Brain microvascular endothelial cell (primary cell): Measurements from ENCODE around the gene TEKT5.

Experiments used
- DNase-seq: peaks from one replicate; pipeline ENCODE4 v3.0.0-alpha.2; 2020
- H3K27ac ChIP-seq: fragments of 250-450 bp; sonication (Bioruptor Pico); 2 replicates; pipeline ENCODE4 v1.5.1; 2020; ENCODE audit warnings: mild to moderate bottlenecking, moderate library complexity
- H3K27me3 ChIP-seq: fragments of 250-450 bp; sonication (Bioruptor Pico); replicated peaks from 2 replicates; pipeline ENCODE4 v1.5.1; 2020; ENCODE audit warnings: mild to moderate bottlenecking
- H3K36me3 ChIP-seq: fragments of 250-450 bp; sonication (Bioruptor Pico); replicated peaks from 2 replicates; pipeline ENCODE4 v1.5.1; 2020; ENCODE audit warnings: mild to moderate bottlenecking
- H3K4me3 ChIP-seq: 2 replicates; pipeline ENCODE4 v1.5.1; 2011; ENCODE audit warnings: low read depth, mild to moderate bottlenecking, control low read depth, low read length, moderate library complexity
- in situ Hi-C: cut with HindIII; loops from 2 replicates; pipeline ENCODE4 v1.10.0; 2017; ENCODE audit warnings: low sequenced_read_pairs, low pct_ligation_motif_present
- TF ChIP-seq, protein P1 (sequence below): IDR thresholded peaks from 2 replicates; pipeline ENCODE4 v1.5.1; 2011; ENCODE audit warnings: low read depth, mild to moderate bottlenecking, moderate library complexity, low read length, control low read depth, inconsistent platforms; ENCODE audit errors: missing control alignments

Gene TEKT5

DNA sequence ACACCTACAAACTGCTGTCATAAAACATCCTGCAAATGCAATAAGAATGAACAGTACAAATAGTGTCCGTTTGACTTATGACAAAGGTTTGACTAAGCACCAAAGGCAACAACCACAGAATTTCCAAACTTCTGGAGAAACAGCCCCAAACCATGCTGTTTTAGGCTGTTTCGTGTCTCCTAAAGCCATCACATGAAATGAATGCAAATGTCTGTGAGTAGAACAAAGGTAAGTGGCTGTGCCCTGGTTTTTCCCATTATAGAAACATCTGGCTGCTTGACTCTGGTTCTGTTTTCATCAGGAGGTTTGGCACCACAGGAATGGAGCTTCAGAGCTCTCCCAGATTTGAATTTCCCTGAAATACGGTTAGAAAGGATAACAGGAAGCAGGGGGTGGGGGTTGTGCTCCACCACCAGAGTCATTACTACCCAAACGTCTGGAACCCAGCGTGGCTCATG, 109.7 kb downstream of the TEKT5 start:
- peak; percentile 4 for DNase-seq
- in situ Hi-C loops = no loop called here
- Histone ChIP-seq H3K27ac (no peak overlapping the region), H3K36me3 (no peaks in the 10 kb centered on the region), H3K4me3 (no peak overlapping the region), H3K27me3 (no peaks in the 10 kb centered on the region)
- TF ChIP-seq, protein P1, sequence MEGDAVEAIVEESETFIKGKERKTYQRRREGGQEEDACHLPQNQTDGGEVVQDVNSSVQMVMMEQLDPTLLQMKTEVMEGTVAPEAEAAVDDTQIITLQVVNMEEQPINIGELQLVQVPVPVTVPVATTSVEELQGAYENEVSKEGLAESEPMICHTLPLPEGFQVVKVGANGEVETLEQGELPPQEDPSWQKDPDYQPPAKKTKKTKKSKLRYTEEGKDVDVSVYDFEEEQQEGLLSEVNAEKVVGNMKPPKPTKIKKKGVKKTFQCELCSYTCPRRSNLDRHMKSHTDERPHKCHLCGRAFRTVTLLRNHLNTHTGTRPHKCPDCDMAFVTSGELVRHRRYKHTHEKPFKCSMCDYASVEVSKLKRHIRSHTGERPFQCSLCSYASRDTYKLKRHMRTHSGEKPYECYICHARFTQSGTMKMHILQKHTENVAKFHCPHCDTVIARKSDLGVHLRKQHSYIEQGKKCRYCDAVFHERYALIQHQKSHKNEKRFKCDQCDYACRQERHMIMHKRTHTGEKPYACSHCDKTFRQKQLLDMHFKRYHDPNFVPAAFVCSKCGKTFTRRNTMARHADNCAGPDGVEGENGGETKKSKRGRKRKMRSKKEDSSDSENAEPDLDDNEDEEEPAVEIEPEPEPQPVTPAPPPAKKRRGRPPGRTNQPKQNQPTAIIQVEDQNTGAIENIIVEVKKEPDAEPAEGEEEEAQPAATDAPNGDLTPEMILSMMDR = no peak

DNA sequence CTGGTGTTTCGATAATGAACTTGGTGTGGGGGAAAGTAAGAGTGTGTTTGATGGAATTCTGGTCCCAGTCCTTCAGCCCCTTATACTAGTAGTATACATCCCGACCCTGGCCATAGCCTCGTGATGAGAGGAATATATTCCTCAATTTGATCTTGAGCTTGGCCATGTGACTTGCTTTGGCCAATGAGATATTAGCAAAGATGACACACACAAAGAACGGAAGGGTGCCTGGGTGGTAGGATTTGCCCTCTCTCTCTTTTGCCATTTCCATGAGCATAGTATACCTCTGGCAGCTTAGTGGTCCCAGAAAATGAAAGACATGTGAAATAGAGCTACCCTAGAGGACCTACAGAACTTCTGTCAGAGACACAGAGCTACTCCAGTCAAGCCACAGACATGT, 111.5 kb downstream of the TEKT5 start:
- TF ChIP-seq, protein P1 = no peak
- no peak for DNase-seq
- in situ Hi-C loops = no loop called here

DNA sequence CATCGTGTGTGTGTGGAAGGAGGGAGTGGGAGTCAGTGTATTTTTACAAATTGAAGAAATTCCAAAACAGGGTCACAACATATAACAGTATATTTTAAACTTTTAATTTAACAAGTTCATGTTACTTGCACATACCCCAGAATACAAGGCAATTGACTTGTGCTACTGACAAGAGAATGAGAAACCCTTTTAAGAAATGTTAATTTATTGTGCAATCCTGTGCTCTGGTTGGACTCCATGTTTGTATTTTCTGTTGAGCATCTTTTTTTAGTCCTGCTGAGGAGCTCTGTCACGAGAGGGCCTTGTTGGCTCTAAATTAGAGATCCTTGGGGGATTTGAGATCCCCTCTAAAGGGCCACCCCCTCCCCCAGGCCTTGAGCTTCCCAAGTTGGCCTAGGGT, 113.2 kb downstream of the TEKT5 start:
- Histone ChIP-seq H3K4me3 (no peak overlapping the region), H3K27ac (no peak overlapping the region), H3K36me3 (no peaks in the 10 kb centered on the region), H3K27me3 (no peaks in the 10 kb centered on the region)
- TF ChIP-seq, protein P1 = no peak
- in situ Hi-C loops = no loop called here
- DNase-seq = no peak

More for the DNA sequence above, 111.5 kb downstream of the TEKT5 start:
- Histone ChIP-seq H3K36me3 (no peaks in the 10 kb centered on the region), H3K27ac (no peak overlapping the region), H3K4me3 (no peak overlapping the region), H3K27me3 (no peaks in the 10 kb centered on the region)

DNA sequence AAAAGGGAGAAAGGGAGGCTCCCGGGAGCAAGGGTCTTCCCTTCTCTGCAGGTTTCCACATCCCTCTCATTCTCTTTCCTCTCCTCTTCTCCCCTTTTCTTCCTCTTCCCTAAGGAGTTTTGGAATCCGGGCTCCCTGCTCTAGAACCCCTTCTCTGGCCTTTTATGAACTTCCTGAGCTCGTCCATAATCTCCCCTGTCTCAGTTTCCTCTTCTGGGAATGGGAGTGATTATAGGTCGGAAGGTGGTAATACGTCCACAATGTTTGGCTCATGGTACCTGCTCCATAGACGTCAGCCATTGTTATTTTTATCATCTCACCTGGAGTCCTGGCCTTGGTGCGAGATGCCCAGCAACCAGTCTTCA, 113.9 kb downstream of the TEKT5 start:
- H3K27me3 ChIP-seq = no peaks in the 10 kb centered on the region
- TF ChIP-seq, protein P1 = no peak
- in situ Hi-C loops = no loop called here
- peak overlapping the region; percentile 82 for H3K4me3 ChIP-seq
- no peaks in the 10 kb centered on the region for H3K36me3 ChIP-seq
- no peak overlapping the region for H3K27ac ChIP-seq
- no peak for DNase-seq

DNA sequence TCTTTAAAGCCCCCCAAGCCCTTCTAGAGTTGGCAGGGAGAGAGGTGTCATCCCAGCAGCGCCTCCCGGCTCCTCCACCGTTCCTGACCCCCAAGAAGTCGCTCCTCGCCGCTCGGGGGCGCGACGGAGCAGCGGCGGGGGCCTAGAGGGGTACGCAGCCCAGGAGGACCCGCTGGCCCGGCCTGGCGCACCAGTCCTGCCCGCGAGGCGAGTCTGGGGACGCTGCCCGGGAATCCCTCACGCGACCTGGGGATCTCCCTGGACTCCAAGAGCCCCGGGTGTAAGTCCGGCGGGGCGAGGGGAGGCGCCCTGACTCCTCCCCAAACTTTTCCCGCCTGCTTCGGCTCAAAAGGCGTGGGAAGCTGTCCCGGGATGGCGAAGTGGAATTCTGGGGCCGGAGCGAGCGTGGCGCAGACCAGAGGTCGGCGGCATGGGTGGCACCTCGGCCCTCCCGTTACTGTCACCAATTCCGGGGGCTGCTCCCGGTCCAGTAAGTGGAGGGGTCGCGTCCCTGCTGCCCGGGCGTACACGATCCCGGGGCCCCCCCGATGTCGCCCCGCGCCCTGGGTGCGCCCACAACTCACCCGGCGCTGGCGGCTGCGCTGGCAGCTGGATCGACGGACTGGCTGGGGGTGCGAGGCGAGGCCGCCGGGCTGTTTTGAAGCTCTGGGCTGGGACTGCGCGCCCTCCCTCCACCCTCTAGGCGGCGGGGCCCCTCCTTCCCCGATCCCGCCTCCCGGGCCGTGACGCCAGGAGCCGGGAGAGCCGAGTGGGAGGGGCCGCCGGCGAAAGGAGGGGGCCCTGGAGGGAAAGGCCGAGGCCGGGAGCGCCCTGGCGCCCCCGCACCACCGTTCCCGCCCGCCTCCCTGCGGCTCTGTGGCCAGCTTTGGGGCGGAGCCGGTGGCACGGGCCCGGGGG, 114.5 kb downstream of the TEKT5 start, which contains the start of gene EMP2:
Gene EMP2, minus strand, starts transcription at position 634 of the 918 bp plus-strand sequence. CDS start 32,981 bp downstream, outside the sequence.
- in situ Hi-C loops = no loop called here
- Histone ChIP-seq H3K27ac (no peak within 1 kb of the TSS), H3K36me3 (no peaks in the 10 kb centered on the region), H3K4me3 (peak within 1 kb of the TSS; percentile 82), H3K27me3 (no peaks in the 10 kb centered on the region)
- DNase-seq = peak; percentile 40
- TF ChIP-seq, protein P1 = peak; percentile 66
